Activated CD4-positive, alpha-beta T cell treated with anti-CD3 and anti-CD28 coated beads, Interleukin-2, amount 50 U/mL, for 16 hours (primary cell): Measurements from ENCODE around the gene HMCES.

Experiments used
- DNase-seq: peaks from one replicate; pipeline ENCODE4 v3.0.0-alpha.2; 2020

Gene HMCES

GRCh38 chr3:129278439-129278965, at the start of gene HMCES:
Gene HMCES, plus strand, starts transcription at chr3:129278870. Its CDS starts 863 bp downstream, at chr3:129279733.
- DNase-seq, result peak; percentile 94

- DNase-seq, result no peak
Measured at GRCh38 chr3:129228891-129229585, 49.6 kb upstream of the HMCES start.

GRCh38 chr3:129230311-129231019, 48.2 kb upstream of the HMCES start:
- DNase-seq, result peak; percentile 87

GRCh38 chr3:129231331-129232119, 47.1 kb upstream of the HMCES start:
- peak; percentile 29 for DNase-seq

- peak; percentile 30 for DNase-seq
Measured at GRCh38 chr3:129233538-129233937, 45.1 kb upstream of the HMCES start.

- no peak for DNase-seq
Measured at GRCh38 chr3:129234441-129234840, 44.2 kb upstream of the HMCES start.

- no peak for DNase-seq
Measured at GRCh38 chr3:129235344-129235917, 43.2 kb upstream of the HMCES start.

- peak; percentile 85 for DNase-seq
Measured at GRCh38 chr3:129238945-129239705, 39.5 kb upstream of the HMCES start.

GRCh38 chr3:129239991-129240390, 38.7 kb upstream of the HMCES start:
- DNase-seq, result no peak

GRCh38 chr3:129240436-129240835, 38.2 kb upstream of the HMCES start:
- no peak for DNase-seq

- DNase-seq, result no peak
Measured at GRCh38 chr3:129245141-129245540, 33.5 kb upstream of the HMCES start.

- peak; percentile 88 for DNase-seq
Measured at GRCh38 chr3:129245641-129246306, 32.9 kb upstream of the HMCES start.

- no peak for DNase-seq
Measured at GRCh38 chr3:129246636-129247035, 32.0 kb upstream of the HMCES start.

GRCh38 chr3:129248286-129248979, 30.2 kb upstream of the HMCES start:
- no peak for DNase-seq

GRCh38 chr3:129249284-129250065, 29.2 kb upstream of the HMCES start, which contains the start of gene COPG1:
Gene COPG1, plus strand, starts transcription at chr3:129249606. Its CDS starts 104 bp downstream, at chr3:129249710.
- DNase-seq, result peak; percentile 93

- DNase-seq, result no peak
Measured at GRCh38 chr3:129252748-129253147, 25.9 kb upstream of the HMCES start.

GRCh38 chr3:129254536-129255230, 24.0 kb upstream of the HMCES start:
- DNase-seq, result no peak

- no peak for DNase-seq
Measured at GRCh38 chr3:129256270-129256669, 22.4 kb upstream of the HMCES start.

- DNase-seq, result no peak
Measured at GRCh38 chr3:129257609-129258008, 21.1 kb upstream of the HMCES start.
